H9 (cell line): Measurements from ENCODE around the gene SPINT3. TPM values are rescaled to one million over a fixed set of nuclear protein-coding genes. Genes with fewer than 3 reads are reported as not detected.

ENCODE experiments used
- DNase-seq: peaks from one replicate; pipeline ENCODE4 v3.0.0-alpha.2; 2017
- H2AFZ ChIP-seq: one replicate; pipeline ENCODE4 v1.6.1; 2013; ENCODE audit warnings: mild to moderate bottlenecking, low read length, control low read depth, moderate library complexity
- H2AK5ac ChIP-seq: 2 replicates; pipeline ENCODE4 v1.6.1; 2013; ENCODE audit warnings: low read length, control low read depth, mixed read lengths; ENCODE audit not compliant: insufficient read length
- H2BK120ac ChIP-seq: one replicate; pipeline ENCODE4 v1.6.1; 2013; ENCODE audit warnings: low read depth, mild to moderate bottlenecking, low read length, control low read depth, inconsistent platforms; ENCODE audit not compliant: poor library complexity, severe bottlenecking
- H2BK12ac ChIP-seq: 2 replicates; pipeline ENCODE4 v1.6.1; 2013; ENCODE audit warnings: low read length, control low read depth, mixed read lengths, low read depth; ENCODE audit not compliant: insufficient read length
- H2BK15ac ChIP-seq: 2 replicates; pipeline ENCODE4 v1.6.1; 2013; ENCODE audit warnings: low read depth, low read length, control low read depth
- H2BK20ac ChIP-seq: one replicate; pipeline ENCODE4 v1.6.1; 2013; ENCODE audit warnings: low read depth, mild to moderate bottlenecking, low read length, control low read depth, inconsistent platforms; ENCODE audit not compliant: poor library complexity, severe bottlenecking
- H2BK5ac ChIP-seq: 2 replicates; pipeline ENCODE4 v1.6.1; 2013; ENCODE audit warnings: low read length, control low read depth, mixed read lengths; ENCODE audit not compliant: insufficient read length
- H3K14ac ChIP-seq: 2 replicates; pipeline ENCODE4 v1.6.1; 2013; ENCODE audit warnings: low read length, control low read depth; ENCODE audit not compliant: insufficient read depth
- H3K18ac ChIP-seq: 2 replicates; pipeline ENCODE4 v1.6.1; 2013; ENCODE audit warnings: low read depth, mild to moderate bottlenecking, mixed read lengths, low read length, control low read depth; ENCODE audit not compliant: insufficient read length
- H3K23ac ChIP-seq: 2 replicates; pipeline ENCODE4 v1.6.1; 2013; ENCODE audit warnings: low read length, control low read depth, mixed read lengths, low read depth; ENCODE audit not compliant: insufficient read length
- H3K23me2 ChIP-seq: 2 replicates; pipeline ENCODE4 v1.6.1; 2013; ENCODE audit warnings: low read depth, mild to moderate bottlenecking, mixed read lengths, low read length, control low read depth; ENCODE audit not compliant: insufficient read length, poor library complexity, severe bottlenecking
- H3K27ac ChIP-seq: 2 replicates; pipeline ENCODE4 v1.5.1; 2013; ENCODE audit warnings: low read length, control low read depth, mixed read lengths, low read depth; ENCODE audit not compliant: insufficient read length
- H3K27me3 ChIP-seq: 2 replicates; pipeline ENCODE4 v1.6.1; 2013; ENCODE audit warnings: low read length, control low read depth, inconsistent platforms; ENCODE audit not compliant: insufficient read depth
- H3K4ac ChIP-seq: 2 replicates; pipeline ENCODE4 v1.6.1; 2013; ENCODE audit warnings: low read depth, mild to moderate bottlenecking, control low read depth, inconsistent platforms, low read length, moderate library complexity
- H3K4me1 ChIP-seq: 2 replicates; pipeline ENCODE4 v1.6.1; 2013; ENCODE audit warnings: low read length, control low read depth, inconsistent platforms; ENCODE audit not compliant: insufficient read depth
- H3K4me2 ChIP-seq: 2 replicates; pipeline ENCODE4 v1.6.1; 2013; ENCODE audit warnings: low read length, control low read depth, mixed read lengths; ENCODE audit not compliant: insufficient read length, insufficient read depth
- H3K56ac ChIP-seq: 2 replicates; pipeline ENCODE4 v1.6.1; 2013; ENCODE audit warnings: low read depth, mild to moderate bottlenecking, mixed read lengths, low read length, control low read depth; ENCODE audit not compliant: insufficient read length
- H3K79me1 ChIP-seq: 2 replicates; pipeline ENCODE4 v1.6.1; 2013; ENCODE audit warnings: low read depth, mild to moderate bottlenecking, moderate library complexity, low read length, control low read depth, inconsistent platforms; ENCODE audit not compliant: insufficient read depth, poor library complexity, severe bottlenecking
- H3K79me2 ChIP-seq: 2 replicates; pipeline ENCODE4 v1.6.1; 2013; ENCODE audit warnings: low read length, control low read depth, inconsistent platforms; ENCODE audit not compliant: insufficient read depth
- H3K9ac ChIP-seq: 2 replicates; pipeline ENCODE4 v1.6.1; 2013; ENCODE audit warnings: low read length, control low read depth, mixed read lengths; ENCODE audit not compliant: insufficient read length; ENCODE audit errors: extremely low read depth
- H3K9me3 ChIP-seq: one replicate; pipeline ENCODE4 v1.6.1; 2013; ENCODE audit warnings: low read depth, low read length, inconsistent platforms; ENCODE audit not compliant: control insufficient read depth
- H3T11ph ChIP-seq: one replicate; pipeline ENCODE4 v1.6.1; 2013; ENCODE audit warnings: mild to moderate bottlenecking, low read length, control low read depth, inconsistent platforms
- H4K20me1 ChIP-seq: one replicate; pipeline ENCODE4 v1.6.1; 2013; ENCODE audit not compliant: control insufficient read depth, insufficient read length, insufficient read depth
- H4K5ac ChIP-seq: 2 replicates; pipeline ENCODE4 v1.6.1; 2013; ENCODE audit warnings: low read depth, mild to moderate bottlenecking, mixed read lengths, low read length, control low read depth; ENCODE audit not compliant: insufficient read length
- H4K8ac ChIP-seq: replicated peaks from 2 replicates; pipeline ENCODE4 v1.6.1; 2013; ENCODE audit warnings: low read length, control low read depth, mixed read lengths, low read depth; ENCODE audit not compliant: insufficient read length
- H4K91ac ChIP-seq: 2 replicates; pipeline ENCODE4 v1.6.1; 2013; ENCODE audit warnings: low read depth, mild to moderate bottlenecking, moderate library complexity, mixed read lengths, low read length, control low read depth; ENCODE audit not compliant: insufficient read length
- H3K27ac Mint-ChIP-seq, 3 experiments: 2 replicates in 2 of 3; 3 replicates in 1 of 3; pipeline ENCODE4 v1.8.0; 2020 to 2021; ENCODE audit warnings: mixed read lengths in 3 of 3, mild to moderate bottlenecking in 1 of 3, moderate library complexity in 1 of 3
- H3K27me3 Mint-ChIP-seq: 2 replicates; pipeline ENCODE4 v1.8.0; 2021; ENCODE audit warnings: low read depth, mild to moderate bottlenecking, moderate library complexity, mixed read lengths
- H3K36me3 Mint-ChIP-seq, 3 experiments: 2 replicates in 2 of 3; 3 replicates in 1 of 3; pipeline ENCODE4 v1.8.0; 2020 to 2021; ENCODE audit warnings: low read depth in 3 of 3, mixed read lengths in 3 of 3; ENCODE audit not compliant: insufficient read depth in 1 of 3
- H3K4me1 Mint-ChIP-seq, 2 experiments: 2 replicates each; pipeline ENCODE4 v1.8.0; 2020; ENCODE audit warnings: mixed read lengths in 2 of 2
- H3K4me3 Mint-ChIP-seq, 2 experiments: 2 replicates in 1 of 2; 3 replicates in 1 of 2; pipeline ENCODE4 v1.8.0; 2020 to 2021; ENCODE audit warnings: mild to moderate bottlenecking in 2 of 2, mixed read lengths in 2 of 2, moderate library complexity in 1 of 2
- H3K9me3 Mint-ChIP-seq, 2 experiments: 2 replicates in 1 of 2; 3 replicates in 1 of 2; pipeline ENCODE4 v1.8.0; 2020; ENCODE audit warnings: mild to moderate bottlenecking in 2 of 2, mixed read lengths in 2 of 2, moderate library complexity in 1 of 2
- CTCF ChIP-seq: fragments of 200-600 bp; sonication (generic); conservative IDR thresholded peaks from 3 replicates; pipeline ENCODE4 v1.8.0; 2021; ENCODE audit warnings: antibody characterized with exemption, mild to moderate bottlenecking
- WGBS: extraction: QIAGEN DNeasy Blood & Tissue Kit; methylation state at CpG from one replicate; pipeline ENCODE4 v1.1.7; 2013; ENCODE audit warnings: missing lambda C conversion rate, low lambda C conversion rate, mixed read lengths; ENCODE audit not compliant: insufficient read length; ENCODE audit errors: extremely low coverage; 5-methylcytosine and 5-hydroxymethylcytosine counted together
- total RNA-seq: library from RNA; stranded (reverse); gene quantifications from 2 replicates; pipeline ENCODE4 v1.2.1, GENCODE V29; 2021

Gene SPINT3
- total RNA-seq, 1 experiment from 2014 or later: not detected

GRCh38 chr20:45496166-45496565, 19.3 kb downstream of the SPINT3 start:
- WGBS: no CpG with 5 or more reads among the region's 3 CpGs
- TF ChIP-seq CTCF: no peak

More at GRCh38 chr20:45496166-45496565, 19.3 kb downstream of the SPINT3 start:
- Histone ChIP-seq H4K5ac (no peak overlapping the region), H3K4me1 (no peaks in the 10 kb centered on the region), H3K9me3 (no peaks in the 10 kb centered on the region), H4K91ac (no peak overlapping the region), H3K23ac (no peak overlapping the region), H3K56ac (no peak overlapping the region), H4K8ac (no peak overlapping the region), H3K79me1 (no peaks in the 10 kb centered on the region), H3K23me2 (no peaks in the 10 kb centered on the region), H3K27ac (no peak overlapping the region), H2BK20ac (no peak overlapping the region), H2BK5ac (no peak overlapping the region), H2BK15ac (no peak overlapping the region), H3T11ph (no peak overlapping the region), H3K4me2 (no peak overlapping the region), H2AFZ (no peak overlapping the region), H3K4ac (no peak overlapping the region), H3K79me2 (no peaks in the 10 kb centered on the region), H2BK12ac (no peak overlapping the region), H2BK120ac (no peak overlapping the region), H3K14ac (no peak overlapping the region), H3K18ac (no peak overlapping the region), H4K20me1 (no peaks in the 10 kb centered on the region), H3K9ac (no peak overlapping the region), H3K27me3 (no peaks in the 10 kb centered on the region), H2AK5ac (no peak overlapping the region)
- Mint-ChIP-seq H3K9me3 (no peaks in the 10 kb centered on the region), H3K27me3 (peaks cover 7% of the 10 kb centered on the region), H3K27ac (no peak overlapping the region), H3K36me3 (no peaks in the 10 kb centered on the region), H3K4me3 (no peak overlapping the region), H3K4me1 (peaks cover 6 to 7% of the 10 kb centered on the region in 2 experiments)
- DNase-seq: no peak
